Fibroblast of lung (primary cell): ENCODE data around the gene PIP4K2A.

Source experiments
- CTCF ChIP-seq, 2 donors: IDR thresholded peaks in 1 of 2; conservative IDR thresholded peaks in 1 of 2; 1 replicate in 1 of 2; 2 replicates in 1 of 2; pipeline ENCODE4 v1.5.1; 2011 to 2012; ENCODE audit warnings: low read length in 2 of 2, control low read depth in 1 of 2, inconsistent platforms in 1 of 2, low read depth in 1 of 2, mild to moderate bottlenecking in 1 of 2
- EZH2 ChIP-seq: IDR thresholded peaks from 2 replicates; pipeline ENCODE4 v1.5.1; 2012; ENCODE audit warnings: low read length, control low read depth, mild to moderate bottlenecking; ENCODE audit errors: missing control alignments

- TF ChIP-seq CTCF (conservative IDR thresholded peaks at IDR 0.05 in 1 of 2, IDR thresholded peaks at IDR 0.05 in 1 of 2; ENCODE audit: low read depth in 1 of 2, low read length in 2 of 2) (no peak), EZH2 (no peak)
Measured at GRCh38 chr10:22634093-22634492, 80.3 kb downstream of the PIP4K2A start.
